Measurements from ENCODE around the gene ADAMTS12. TPM values are rescaled to one million over a fixed set of nuclear protein-coding genes. Genes with fewer than 3 reads are reported as not detected.

The ADAMTS12 gene
- polyA plus RNA-seq, 4 donors, result 0.37 to 2.8 (median 0.54) TPM; not detected in 1

DNA sequence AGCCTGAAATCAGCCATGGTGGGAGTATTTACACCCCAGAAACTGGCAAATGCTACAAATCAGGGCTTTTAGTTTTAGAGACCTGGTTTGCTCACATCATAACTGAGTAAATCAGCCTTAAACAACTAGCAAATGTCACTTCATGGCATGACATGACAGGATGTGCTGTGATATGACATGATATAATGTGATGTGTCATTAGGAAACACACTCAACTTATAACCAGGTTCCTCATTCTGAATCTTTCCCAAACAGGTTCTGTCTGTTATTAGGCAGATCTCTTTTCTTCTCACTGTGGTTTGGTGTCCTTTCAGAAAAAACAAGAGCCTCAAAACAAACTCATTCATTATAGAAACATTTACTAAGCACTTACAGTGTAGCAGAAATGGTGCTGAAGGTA lies 90.5 kb downstream of the ADAMTS12 start:
- Histone ChIP-seq H3K27ac (ENCODE audit: low read depth in 1 of 3, low read length in 2 of 3) (no peak overlapping the region), H3K4me1 (ENCODE audit: control insufficient read depth in 3 of 3, insufficient read depth in 2 of 3, low read depth in 1 of 3, low read length in 2 of 3) (peaks cover 0 to 2% (median 0%) of the 10 kb centered on the region in 3 donors), H3K4me3 (ENCODE audit: low read depth in 1 of 3, low read length in 3 of 3) (no peak overlapping the region), H3K36me3 (ENCODE audit: control insufficient read depth in 3 of 3, insufficient read depth in 2 of 3, low read depth in 1 of 3, low read length in 3 of 3) (no peaks in the 10 kb centered on the region), H3K9me3 (ENCODE audit: control insufficient read depth in 2 of 2, insufficient read depth in 1 of 2, low read depth in 1 of 2, low read length in 1 of 2) (no peaks in the 10 kb centered on the region), H3K27me3 (ENCODE audit: control insufficient read depth in 3 of 3, insufficient read depth in 3 of 3, low read length in 3 of 3) (no peaks in the 10 kb centered on the region)
- DNase-seq, result no peak
- FAIRE-seq, result no peak

DNA sequence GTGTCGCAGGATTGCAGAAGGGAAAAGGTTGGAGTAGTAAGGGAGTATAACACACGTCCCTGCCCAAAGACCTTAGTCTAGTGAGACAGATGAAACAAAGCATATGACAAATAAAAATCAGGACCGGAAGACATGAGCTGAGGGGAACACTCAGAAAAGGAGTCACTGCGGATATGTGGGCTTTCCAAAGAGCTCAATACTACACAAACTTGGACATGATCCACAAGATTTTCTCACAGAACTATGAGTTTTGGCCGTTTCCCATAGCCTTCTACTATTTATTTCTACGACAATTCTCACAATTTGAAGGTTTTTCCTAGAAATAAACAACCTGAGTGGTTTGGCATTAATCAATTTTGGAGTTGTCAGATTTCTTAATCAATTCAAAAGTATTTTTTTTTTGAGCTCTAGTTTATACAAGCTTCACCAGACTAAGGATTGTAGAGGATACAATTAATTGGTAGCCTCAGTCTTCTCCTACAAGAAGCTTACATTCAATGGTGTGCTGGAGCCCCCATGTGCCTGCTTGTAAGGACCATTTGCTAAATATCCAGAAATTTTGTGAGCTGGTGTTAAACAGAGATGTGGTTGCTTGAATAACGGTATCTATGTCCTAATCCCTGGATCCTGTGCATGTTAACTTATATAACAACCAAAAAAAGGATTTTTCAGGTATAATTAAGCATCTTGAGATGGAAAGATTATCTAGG lies 91.4 kb downstream of the ADAMTS12 start:
- Histone ChIP-seq H3K36me3 (ENCODE audit: control insufficient read depth in 3 of 3, insufficient read depth in 2 of 3, low read depth in 1 of 3, low read length in 3 of 3) (no peaks in the 10 kb centered on the region), H3K9me3 (ENCODE audit: control insufficient read depth in 2 of 2, insufficient read depth in 1 of 2, low read depth in 1 of 2, low read length in 1 of 2) (no peaks in the 10 kb centered on the region), H3K4me3 (ENCODE audit: low read depth in 1 of 3, low read length in 3 of 3) (no peak overlapping the region), H3K27ac (ENCODE audit: low read depth in 1 of 3, low read length in 2 of 3) (no peak overlapping the region), H3K4me1 (ENCODE audit: control insufficient read depth in 3 of 3, insufficient read depth in 2 of 3, low read depth in 1 of 3, low read length in 2 of 3) (no peaks in the 10 kb centered on the region), H3K27me3 (ENCODE audit: control insufficient read depth in 3 of 3, insufficient read depth in 3 of 3, low read length in 3 of 3) (no peaks in the 10 kb centered on the region)
- WGBS, 3 donors, result 62 to 67% (median 65%) methylated on average over 7 of the region's 7 CpGs
- FAIRE-seq (no peak), DNase-seq (no peak)

DNA sequence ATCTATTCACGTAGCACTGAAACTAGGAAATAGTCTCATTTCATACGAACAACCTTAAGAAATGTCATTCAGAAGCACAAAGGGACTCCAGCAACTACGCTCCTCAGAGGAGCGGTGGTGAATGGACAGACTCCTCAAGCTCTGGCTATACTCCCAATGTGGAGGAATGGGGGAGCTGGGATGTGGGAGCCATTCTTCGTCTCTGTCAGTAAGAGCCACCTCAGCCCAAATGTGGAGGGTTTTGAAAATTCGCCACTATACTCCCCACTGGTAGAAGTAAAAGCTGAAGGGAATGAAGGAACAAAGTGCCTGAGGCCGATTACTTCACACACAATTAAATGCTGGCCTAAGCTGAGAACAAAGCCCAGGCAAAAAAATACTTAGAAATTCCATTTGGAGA lies 96.3 kb downstream of the ADAMTS12 start:
- Histone ChIP-seq H3K27ac (ENCODE audit: low read depth in 1 of 3, low read length in 2 of 3) (no peak overlapping the region), H3K4me3 (ENCODE audit: low read depth in 1 of 3, low read length in 3 of 3) (no peak overlapping the region), H3K9me3 (ENCODE audit: control insufficient read depth in 2 of 2, insufficient read depth in 1 of 2, low read depth in 1 of 2, low read length in 1 of 2) (no peaks in the 10 kb centered on the region), H3K4me1 (ENCODE audit: control insufficient read depth in 3 of 3, insufficient read depth in 2 of 3, low read depth in 1 of 3, low read length in 2 of 3) (no peaks in the 10 kb centered on the region), H3K27me3 (ENCODE audit: control insufficient read depth in 3 of 3, insufficient read depth in 3 of 3, low read length in 3 of 3) (peaks cover 0 to 4% (median 0%) of the 10 kb centered on the region in 3 donors), H3K36me3 (ENCODE audit: control insufficient read depth in 3 of 3, insufficient read depth in 2 of 3, low read depth in 1 of 3, low read length in 3 of 3) (no peaks in the 10 kb centered on the region)
- DNase-seq, result no peak
- FAIRE-seq, result no peak
- 75 to 81% (median 81%) methylated on average over 7 of the region's 7 CpGs for WGBS, 3 donors

- H3K9me3 ChIP-seq (ENCODE audit: control insufficient read depth in 2 of 2, insufficient read depth in 1 of 2, low read depth in 1 of 2, low read length in 1 of 2), result no peaks in the 10 kb centered on the region
- FAIRE-seq, result no peak
- DNase-seq, result no peak
- H3K4me3 ChIP-seq (ENCODE audit: low read depth in 1 of 3, low read length in 3 of 3), result no peak overlapping the region
- H3K27me3 ChIP-seq (ENCODE audit: control insufficient read depth in 3 of 3, insufficient read depth in 3 of 3, low read length in 3 of 3), result peaks cover 0 to 4% (median 0%) of the 10 kb centered on the region in 3 donors
- no peaks in the 10 kb centered on the region for H3K36me3 ChIP-seq (ENCODE audit: control insufficient read depth in 3 of 3, insufficient read depth in 2 of 3, low read depth in 1 of 3, low read length in 3 of 3)
- H3K4me1 ChIP-seq (ENCODE audit: control insufficient read depth in 3 of 3, insufficient read depth in 2 of 3, low read depth in 1 of 3, low read length in 2 of 3), result no peaks in the 10 kb centered on the region
- H3K27ac ChIP-seq (ENCODE audit: low read depth in 1 of 3, low read length in 2 of 3), result no peak overlapping the region
- 74 to 84% (median 80%) methylated on average over 8 of the region's 8 CpGs for WGBS, 3 donors
Measured at GRCh38 chr5:33794550-33795181, 97.1 kb downstream of the ADAMTS12 start.

DNA sequence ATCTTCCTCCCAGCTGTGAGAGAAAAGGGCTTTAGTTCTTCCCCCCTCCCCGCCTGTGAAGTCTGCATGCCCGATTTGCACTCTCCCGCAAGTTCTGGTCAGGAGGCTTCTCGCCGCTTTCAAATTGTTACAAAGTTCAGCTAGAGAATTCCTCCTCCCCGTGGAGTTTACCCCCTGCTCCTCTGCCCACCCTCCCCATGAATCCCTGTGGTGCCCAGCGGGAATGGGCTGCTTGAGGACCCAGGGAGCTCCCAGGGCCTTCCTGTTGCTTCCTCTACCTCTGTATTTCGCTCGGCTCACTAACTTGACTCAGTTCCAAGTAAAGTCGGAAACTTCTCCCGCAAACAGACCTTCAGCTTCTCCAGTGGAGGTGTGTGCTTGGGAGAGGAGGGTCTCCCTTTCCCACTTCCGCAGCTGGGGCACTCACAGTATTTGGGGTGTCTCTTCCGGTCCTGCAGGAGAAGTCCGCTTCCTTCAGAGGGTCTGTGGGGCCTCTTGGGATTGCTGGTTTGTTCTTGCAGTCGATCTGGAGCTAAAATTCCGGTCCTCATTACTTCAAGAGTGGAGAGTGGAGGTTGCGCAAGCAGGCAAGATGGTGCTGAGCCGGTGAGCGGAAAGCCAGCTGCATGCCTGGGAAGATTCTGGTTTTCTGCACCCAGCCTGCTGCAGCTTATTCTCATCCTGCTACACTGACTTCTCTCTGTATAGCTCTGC lies 97.8 kb downstream of the ADAMTS12 start:
- FAIRE-seq (no peak), DNase-seq (no peak)
- Histone ChIP-seq H3K9me3 (ENCODE audit: control insufficient read depth in 2 of 2, insufficient read depth in 1 of 2, low read depth in 1 of 2, low read length in 1 of 2) (no peaks in the 10 kb centered on the region), H3K36me3 (ENCODE audit: control insufficient read depth in 3 of 3, insufficient read depth in 2 of 3, low read depth in 1 of 3, low read length in 3 of 3) (no peaks in the 10 kb centered on the region), H3K27ac (ENCODE audit: low read depth in 1 of 3, low read length in 2 of 3) (no peak overlapping the region), H3K27me3 (ENCODE audit: control insufficient read depth in 3 of 3, insufficient read depth in 3 of 3, low read length in 3 of 3) (peaks cover 0 to 4% (median 0%) of the 10 kb centered on the region in 3 donors), H3K4me3 (ENCODE audit: low read depth in 1 of 3, low read length in 3 of 3) (no peak overlapping the region), H3K4me1 (ENCODE audit: control insufficient read depth in 3 of 3, insufficient read depth in 2 of 3, low read depth in 1 of 3, low read length in 2 of 3) (no peaks in the 10 kb centered on the region)
- 75 to 85% (median 81%) methylated on average over 18 to 19 of the region's 19 CpGs for WGBS, 3 donors

DNA sequence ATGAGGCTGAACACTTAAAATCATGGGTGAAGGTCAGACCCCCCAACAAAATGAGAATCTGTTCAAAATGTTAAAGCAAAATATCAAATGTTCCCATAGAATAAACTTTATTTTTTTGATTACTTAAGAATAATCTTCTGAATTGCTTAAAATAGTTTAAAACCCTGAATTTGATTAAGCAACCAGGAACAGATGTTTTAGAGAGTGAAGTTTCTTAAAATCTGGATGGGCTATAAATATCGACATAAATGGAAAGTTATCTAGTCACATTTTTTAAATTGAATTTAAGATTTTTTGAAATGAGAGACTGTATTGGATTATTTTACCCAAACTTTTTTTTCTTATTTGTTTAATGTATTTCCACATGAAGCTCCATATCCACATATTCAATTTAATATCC lies 98.5 kb downstream of the ADAMTS12 start:
- WGBS, 3 donors, result 87 to 95% (median 92%) methylated on average over 1 of the region's 1 CpG
- FAIRE-seq, result no peak
- H3K27me3 ChIP-seq (ENCODE audit: control insufficient read depth in 3 of 3, insufficient read depth in 3 of 3, low read length in 3 of 3), result peaks cover 0 to 4% (median 0%) of the 10 kb centered on the region in 3 donors

GRCh38 chr5:33792559-33792958 lies 99.2 kb downstream of the ADAMTS12 start:
- WGBS, 3 donors, result 89 to 92% (median 91%) methylated on average over 1 of the region's 1 CpG
- no peak for FAIRE-seq

More for the DNA sequence above, 98.5 kb downstream of the ADAMTS12 start:
- Histone ChIP-seq H3K9me3 (ENCODE audit: control insufficient read depth in 2 of 2, insufficient read depth in 1 of 2, low read depth in 1 of 2, low read length in 1 of 2) (no peaks in the 10 kb centered on the region), H3K36me3 (ENCODE audit: control insufficient read depth in 3 of 3, insufficient read depth in 2 of 3, low read depth in 1 of 3, low read length in 3 of 3) (no peaks in the 10 kb centered on the region), H3K4me3 (ENCODE audit: low read depth in 1 of 3, low read length in 3 of 3) (no peak overlapping the region), H3K27ac (ENCODE audit: low read depth in 1 of 3, low read length in 2 of 3) (no peak overlapping the region), H3K4me1 (ENCODE audit: control insufficient read depth in 3 of 3, insufficient read depth in 2 of 3, low read depth in 1 of 3, low read length in 2 of 3) (no peaks in the 10 kb centered on the region)
- DNase-seq, result no peak

GRCh38 chr5:33789567-33789957 lies 102.2 kb downstream of the ADAMTS12 start:
- 79 to 86% (median 85%) methylated on average over 5 of the region's 5 CpGs for WGBS, 3 donors
- no peak for DNase-seq
- Histone ChIP-seq H3K27ac (ENCODE audit: low read depth in 1 of 3, low read length in 2 of 3) (no peak overlapping the region), H3K4me3 (ENCODE audit: low read depth in 1 of 3, low read length in 3 of 3) (no peak overlapping the region), H3K27me3 (ENCODE audit: control insufficient read depth in 3 of 3, insufficient read depth in 3 of 3, low read length in 3 of 3) (peaks cover 0 to 3% (median 0%) of the 10 kb centered on the region in 3 donors), H3K36me3 (ENCODE audit: control insufficient read depth in 3 of 3, insufficient read depth in 2 of 3, low read depth in 1 of 3, low read length in 3 of 3) (no peaks in the 10 kb centered on the region), H3K4me1 (ENCODE audit: control insufficient read depth in 3 of 3, insufficient read depth in 2 of 3, low read depth in 1 of 3, low read length in 2 of 3) (no peaks in the 10 kb centered on the region), H3K9me3 (ENCODE audit: control insufficient read depth in 2 of 2, insufficient read depth in 1 of 2, low read depth in 1 of 2, low read length in 1 of 2) (no peaks in the 10 kb centered on the region)
- FAIRE-seq, result no peak

More at GRCh38 chr5:33792559-33792958, 99.2 kb downstream of the ADAMTS12 start:
- Histone ChIP-seq H3K27ac (ENCODE audit: low read depth in 1 of 3, low read length in 2 of 3) (no peak overlapping the region), H3K27me3 (ENCODE audit: control insufficient read depth in 3 of 3, insufficient read depth in 3 of 3, low read length in 3 of 3) (peaks cover 0 to 4% (median 0%) of the 10 kb centered on the region in 3 donors), H3K4me1 (ENCODE audit: control insufficient read depth in 3 of 3, insufficient read depth in 2 of 3, low read depth in 1 of 3, low read length in 2 of 3) (no peaks in the 10 kb centered on the region), H3K4me3 (ENCODE audit: low read depth in 1 of 3, low read length in 3 of 3) (no peak overlapping the region), H3K36me3 (ENCODE audit: control insufficient read depth in 3 of 3, insufficient read depth in 2 of 3, low read depth in 1 of 3, low read length in 3 of 3) (no peaks in the 10 kb centered on the region), H3K9me3 (ENCODE audit: control insufficient read depth in 2 of 2, insufficient read depth in 1 of 2, low read depth in 1 of 2, low read length in 1 of 2) (no peaks in the 10 kb centered on the region)
- no peak for DNase-seq
